Left lung (tissue), 10 donors: ENCODE results near the gene ZNF644. TPM values are rescaled to one million over a fixed set of nuclear protein-coding genes. Genes with fewer than 3 reads are reported as not detected.

ENCODE experiments used
- ATAC-seq: fragments of 200-7000 bp; cut with Tn5 transposase; one replicate; pipeline ENCODE4 v1.9.1; 2020; ENCODE audit warnings: moderate library complexity
- DNase-seq, 4 donors: peaks; one replicate each; pipeline ENCODE4 v3.0.0-alpha.2; 2013 to 2020
- H3K27ac ChIP-seq, 2 donors: fragments of 200-600 bp; sonication (generic) in 1 of 2; one replicate each; pipeline versions ENCODE4 v1.5.0 to v1.8.0; 2020 to 2021
- H3K27me3 ChIP-seq, 2 donors: fragments of 200-600 bp; sonication (generic) in 1 of 2; one replicate each; pipeline versions ENCODE4 v1.5.0 to v1.8.0; 2020 to 2021
- H3K36me3 ChIP-seq, 2 donors: fragments of 200-600 bp; sonication (generic) in 1 of 2; one replicate each; pipeline versions ENCODE4 v1.5.0 to v1.8.0; 2020 to 2021
- H3K4me1 ChIP-seq, 2 donors: fragments of 200-600 bp; one replicate each; pipeline ENCODE4 v1.8.0; 2021
- H3K4me3 ChIP-seq, 2 donors: fragments of 200-600 bp; sonication (generic) in 1 of 2; one replicate each; pipeline versions ENCODE4 v1.5.0 to v1.8.0; 2020 to 2021; ENCODE audit warnings: mild to moderate bottlenecking in 1 of 2
- H3K9me3 ChIP-seq, 2 donors: fragments of 200-600 bp; sonication (generic) in 1 of 2; one replicate each; pipeline versions ENCODE4 v1.5.0 to v1.8.0; 2020 to 2021
- intact Hi-C, 2 donors: fragments of 100-400 bp; cut with DNase I; formaldehyde crosslinking; loops; one replicate each; pipeline versions ENCODE4 v1.11.2 to v1.14.2; 2022
- polyA plus RNA-seq, 6 donors: library from polyadenylated mRNA; unstranded; fragments of 120-200 nt; gene quantifications; one replicate each; pipeline ENCODE4 v1.2.1, GENCODE V29; 2013; ENCODE audit not compliant: insufficient read length in 6 of 6
- total RNA-seq, 2 donors: library from RNA; stranded (reverse); fragmentation: NEBNext Ultra II Directional; extraction: Animal tissue kit (Norgen Biotek cat#: 25700); gene quantifications; one replicate each; pipeline ENCODE4 v1.2.1, GENCODE V29; 2021
- TF ChIP-seq, protein P1 (sequence below), 2 donors: fragments of 200-600 bp; sonication (generic) in 1 of 2; IDR thresholded peaks; one replicate each; pipeline versions ENCODE4 v1.5.0 to v1.8.0; 2021; ENCODE audit warnings: antibody characterized with exemption in 2 of 2
- donor health status: DM: no; HTN: yes; CAD: no.
- donor health status: DM: no; HTN: no; CAD: no.

ZNF644 gene
- total and polyA plus RNA-seq, 8 donors, result 52.6 to 73.0 (median 65.5) TPM

DNA sequence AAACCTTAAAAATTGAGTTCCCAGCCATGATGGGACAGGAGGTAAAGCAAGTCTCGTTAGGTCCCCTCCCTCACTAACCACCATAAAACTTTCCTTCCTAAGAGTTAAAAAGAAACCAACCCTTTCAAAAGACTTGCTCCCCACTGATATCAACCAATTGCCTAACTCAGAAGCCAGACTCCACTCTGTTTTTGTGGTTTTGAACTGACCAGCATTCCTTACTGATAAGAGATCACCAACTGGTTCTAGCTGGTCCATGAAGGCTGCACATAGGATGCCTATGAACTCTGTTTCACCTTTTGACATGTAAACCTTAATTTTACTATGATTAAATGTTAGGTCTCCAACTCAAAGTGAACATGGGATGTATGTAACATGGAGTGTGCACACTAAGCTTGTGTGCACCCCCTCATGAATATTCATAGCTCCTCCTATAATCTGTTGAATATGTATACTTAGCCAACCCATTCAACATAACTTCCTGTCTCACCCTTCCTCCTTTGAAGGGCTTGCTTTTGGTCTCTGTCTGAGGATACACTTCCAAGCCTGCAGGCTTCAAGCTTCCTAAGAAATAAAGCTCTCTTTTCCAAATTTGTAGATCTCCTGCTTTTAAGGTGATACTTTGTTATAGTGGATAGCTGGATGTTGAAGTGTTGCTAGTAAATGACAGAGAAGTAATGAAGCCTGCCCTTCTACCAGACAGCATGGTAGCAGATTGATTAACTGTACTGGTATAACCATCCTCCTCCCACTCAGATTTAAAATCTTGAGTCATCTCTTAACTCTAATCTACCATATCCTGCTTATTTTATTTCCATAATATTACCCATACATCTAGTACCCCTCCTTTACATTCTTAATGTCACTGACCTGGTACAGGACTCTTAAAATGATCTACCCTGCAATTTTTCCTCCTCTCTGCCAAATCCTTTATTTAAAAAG, 95.6 kb downstream of the ZNF644 start:
- intact Hi-C loops, result no loop called here
- no peak overlapping the region for H3K4me3 ChIP-seq
- no peaks in the 10 kb centered on the region for H3K27me3 ChIP-seq
- no peaks in the 10 kb centered on the region for H3K9me3 ChIP-seq
- TF ChIP-seq, protein P1, sequence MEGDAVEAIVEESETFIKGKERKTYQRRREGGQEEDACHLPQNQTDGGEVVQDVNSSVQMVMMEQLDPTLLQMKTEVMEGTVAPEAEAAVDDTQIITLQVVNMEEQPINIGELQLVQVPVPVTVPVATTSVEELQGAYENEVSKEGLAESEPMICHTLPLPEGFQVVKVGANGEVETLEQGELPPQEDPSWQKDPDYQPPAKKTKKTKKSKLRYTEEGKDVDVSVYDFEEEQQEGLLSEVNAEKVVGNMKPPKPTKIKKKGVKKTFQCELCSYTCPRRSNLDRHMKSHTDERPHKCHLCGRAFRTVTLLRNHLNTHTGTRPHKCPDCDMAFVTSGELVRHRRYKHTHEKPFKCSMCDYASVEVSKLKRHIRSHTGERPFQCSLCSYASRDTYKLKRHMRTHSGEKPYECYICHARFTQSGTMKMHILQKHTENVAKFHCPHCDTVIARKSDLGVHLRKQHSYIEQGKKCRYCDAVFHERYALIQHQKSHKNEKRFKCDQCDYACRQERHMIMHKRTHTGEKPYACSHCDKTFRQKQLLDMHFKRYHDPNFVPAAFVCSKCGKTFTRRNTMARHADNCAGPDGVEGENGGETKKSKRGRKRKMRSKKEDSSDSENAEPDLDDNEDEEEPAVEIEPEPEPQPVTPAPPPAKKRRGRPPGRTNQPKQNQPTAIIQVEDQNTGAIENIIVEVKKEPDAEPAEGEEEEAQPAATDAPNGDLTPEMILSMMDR (IDR thresholded peaks at IDR 0.05), result no peak
- peaks cover 3 to 36% of the 10 kb centered on the region in 2 donors for H3K4me1 ChIP-seq
- H3K27ac ChIP-seq, result no peak overlapping the region
- DNase-seq (no peak), ATAC-seq (peak; percentile 57)
- H3K36me3 ChIP-seq, result no peaks in the 10 kb centered on the region

DNA sequence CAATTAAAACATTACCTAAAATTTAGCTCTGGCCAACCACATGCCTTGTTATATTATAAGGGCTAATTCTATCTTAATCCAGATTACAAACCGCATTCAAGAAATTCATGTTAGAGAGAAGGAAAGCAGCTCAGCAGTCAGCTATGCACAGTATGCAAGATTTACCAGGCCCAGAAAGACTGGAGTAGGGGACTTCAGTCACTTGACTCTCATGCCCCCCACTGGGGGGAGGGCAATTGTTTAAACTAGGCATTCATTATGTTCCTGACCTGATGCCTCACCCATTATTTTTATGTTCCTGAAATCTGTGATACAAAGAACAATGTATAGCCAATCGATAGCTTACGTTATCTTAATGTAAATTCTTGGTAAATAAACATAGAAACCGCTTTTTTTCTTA, 96.9 kb downstream of the ZNF644 start:
- H3K27ac ChIP-seq, result no peak overlapping the region
- H3K27me3 ChIP-seq, result no peaks in the 10 kb centered on the region
- H3K9me3 ChIP-seq, result no peaks in the 10 kb centered on the region
- peaks cover 3 to 45% of the 10 kb centered on the region in 2 donors for H3K4me1 ChIP-seq
- intact Hi-C loops, result no loop called here
- TF ChIP-seq, protein P1 (IDR thresholded peaks at IDR 0.05), result no peak
- ATAC-seq (no peak), DNase-seq (no peak)
- H3K36me3 ChIP-seq, result no peaks in the 10 kb centered on the region
- no peak overlapping the region for H3K4me3 ChIP-seq

DNA sequence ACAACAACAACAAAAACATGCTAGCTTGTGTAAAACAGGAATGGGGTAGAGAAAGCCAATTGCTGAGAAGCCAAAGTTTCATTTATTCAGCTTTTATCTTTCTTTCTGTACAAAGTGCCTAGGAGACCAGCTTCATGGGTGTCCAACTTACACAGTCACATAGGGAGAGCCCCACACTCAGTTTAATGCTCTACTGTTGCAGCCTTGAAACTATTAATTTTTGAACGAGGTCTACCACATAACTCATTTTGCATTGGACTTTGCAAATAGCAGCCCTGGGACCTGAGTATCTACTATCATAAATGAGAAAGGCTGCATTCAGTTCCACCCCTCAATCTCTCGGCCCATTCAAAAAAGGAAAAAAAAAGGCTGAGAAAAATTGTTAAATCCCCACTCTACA, 98.8 kb downstream of the ZNF644 start:
- DNase-seq (no peak), ATAC-seq (no peak)
- no peaks in the 10 kb centered on the region for H3K27me3 ChIP-seq
- TF ChIP-seq, protein P1 (IDR thresholded peaks at IDR 0.05), result no peak
- intact Hi-C loops, result no loop called here
- H3K4me1 ChIP-seq, result peaks cover 3 to 54% of the 10 kb centered on the region in 2 donors
- H3K27ac ChIP-seq, result no peak overlapping the region
- H3K36me3 ChIP-seq, result no peaks in the 10 kb centered on the region
- no peak overlapping the region for H3K4me3 ChIP-seq
- no peaks in the 10 kb centered on the region for H3K9me3 ChIP-seq

DNA sequence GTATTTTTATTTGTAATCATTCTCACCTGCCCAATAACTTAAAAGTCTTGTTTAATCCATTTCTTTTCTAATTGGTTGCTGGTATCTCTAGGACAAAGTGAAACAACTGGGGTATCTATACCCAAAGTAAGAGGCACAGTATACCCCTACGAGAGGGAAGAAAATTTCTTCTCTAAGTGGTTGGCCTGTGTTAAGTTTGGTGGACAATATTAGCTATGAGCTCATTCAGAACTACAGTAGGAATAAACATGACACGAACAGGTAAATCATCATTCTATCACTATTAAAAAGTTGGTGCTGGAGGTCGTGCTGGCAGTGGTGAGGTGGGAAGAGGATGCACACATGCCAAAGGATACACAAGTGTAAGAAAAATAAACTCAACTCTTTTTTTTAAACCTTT, 99.6 kb downstream of the ZNF644 start:
- Histone ChIP-seq H3K4me1 (peaks cover 3 to 54% of the 10 kb centered on the region in 2 donors), H3K4me3 (no peak overlapping the region), H3K9me3 (no peaks in the 10 kb centered on the region), H3K36me3 (peaks cover 0 to 7% of the 10 kb centered on the region in 2 donors), H3K27me3 (no peaks in the 10 kb centered on the region), H3K27ac (no peak overlapping the region)
- ATAC-seq (no peak), DNase-seq (no peak)
- intact Hi-C loops, result no loop called here
- TF ChIP-seq, protein P1 (IDR thresholded peaks at IDR 0.05), result no peak

DNA sequence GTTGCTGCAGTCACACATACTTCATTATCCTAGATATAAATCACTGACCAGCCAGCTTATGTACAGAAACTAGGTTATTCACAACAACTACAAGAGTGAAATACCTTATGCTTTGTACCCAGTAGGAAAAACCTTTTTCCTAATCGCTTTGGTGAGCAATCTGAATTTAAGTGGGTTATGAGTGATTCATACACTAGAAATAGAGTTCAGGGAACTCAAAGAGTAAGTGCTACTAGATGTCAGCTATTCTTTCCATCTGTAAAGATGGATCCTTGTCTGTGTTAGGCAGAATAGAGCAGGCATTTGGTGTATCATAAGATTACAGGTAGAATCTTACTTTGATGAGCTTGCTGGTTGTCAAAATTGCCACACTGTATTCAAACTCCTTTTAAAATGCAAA, 101.9 kb downstream of the ZNF644 start:
- TF ChIP-seq, protein P1 (IDR thresholded peaks at IDR 0.05), result no peak
- Histone ChIP-seq H3K27ac (no peak overlapping the region), H3K4me1 (peaks cover 3 to 39% of the 10 kb centered on the region in 2 donors), H3K27me3 (no peaks in the 10 kb centered on the region), H3K36me3 (peaks cover 0 to 21% of the 10 kb centered on the region in 2 donors), H3K9me3 (no peaks in the 10 kb centered on the region), H3K4me3 (no peak overlapping the region)
- ATAC-seq (peak; percentile 49), DNase-seq (no peak)
- intact Hi-C loops, result no loop called here
